GM19023 (cell line): ENCODE results near the gene DTNBP1.

ENCODE experiments used
- ATAC-seq: cut with Tn5 transposase; IDR thresholded peaks from one replicate; pipeline ENCODE4 v1.9.1; 2021; ENCODE audit warnings: mild to moderate bottlenecking, moderate library complexity; ENCODE audit not compliant: unreplicated experiment

The DTNBP1 gene

GRCh38 chr6:15504581-15505350 is 158.1 kb downstream of the DTNBP1 start:
- ATAC-seq: no peak

- ATAC-seq: no peak
These were observed 158.8 kb downstream of the DTNBP1 start for GRCh38 chr6:15504040-15504495.

DNA sequence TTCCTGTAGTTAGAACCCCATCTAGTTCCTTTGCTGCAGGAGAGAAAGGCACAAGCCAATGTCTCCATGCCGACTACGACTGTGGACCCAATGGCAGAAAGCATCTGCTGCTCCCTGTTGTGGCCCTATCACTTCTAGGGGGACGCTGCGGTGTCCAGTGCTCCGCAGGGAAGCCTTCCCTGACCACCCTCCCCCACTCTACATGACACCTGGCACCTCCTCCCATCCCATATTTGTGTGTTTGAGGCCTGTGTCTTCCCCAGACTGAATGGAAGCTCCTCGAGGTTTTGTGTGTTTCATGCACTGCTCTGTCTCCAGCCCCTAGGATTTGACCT is 159.5 kb downstream of the DTNBP1 start:
- ATAC-seq: no peak

GRCh38 chr6:15502446-15503345 is 160.1 kb downstream of the DTNBP1 start:
- ATAC-seq: no peak

- ATAC-seq: no peak
These were observed 160.9 kb downstream of the DTNBP1 start for GRCh38 chr6:15501826-15502445.

- ATAC-seq: no peak
These were observed 161.7 kb downstream of the DTNBP1 start for GRCh38 chr6:15500901-15501825.

- ATAC-seq: no peak
These were observed 162.6 kb downstream of the DTNBP1 start for GRCh38 chr6:15500078-15500740.

GRCh38 chr6:15499591-15499990 is 163.2 kb downstream of the DTNBP1 start:
- no peak for ATAC-seq

DNA sequence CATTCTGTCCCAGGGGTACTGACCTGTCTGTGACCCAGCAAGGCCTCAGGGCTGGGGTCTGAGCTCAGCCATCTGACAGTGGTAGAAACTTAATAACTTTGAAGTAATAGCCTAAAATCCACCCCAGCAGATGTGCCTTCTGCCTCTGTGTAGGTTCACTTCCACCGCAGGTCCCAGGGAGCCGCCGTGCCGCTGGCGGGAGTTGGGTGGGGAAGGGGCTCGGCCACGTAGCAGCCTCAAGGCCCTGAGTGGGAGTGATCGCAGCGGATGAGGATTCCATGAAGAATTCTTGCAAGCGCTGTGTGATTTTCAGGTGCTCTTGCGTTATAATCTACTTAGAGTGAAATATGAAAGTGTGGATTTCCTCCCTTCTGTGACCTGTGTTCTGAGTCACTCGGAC is 163.7 kb downstream of the DTNBP1 start:
- no peak for ATAC-seq

- no peak for ATAC-seq
These were observed 164.2 kb downstream of the DTNBP1 start for GRCh38 chr6:15498640-15499039.

- ATAC-seq: no peak
These were observed 166.3 kb downstream of the DTNBP1 start for GRCh38 chr6:15496345-15497131.

DNA sequence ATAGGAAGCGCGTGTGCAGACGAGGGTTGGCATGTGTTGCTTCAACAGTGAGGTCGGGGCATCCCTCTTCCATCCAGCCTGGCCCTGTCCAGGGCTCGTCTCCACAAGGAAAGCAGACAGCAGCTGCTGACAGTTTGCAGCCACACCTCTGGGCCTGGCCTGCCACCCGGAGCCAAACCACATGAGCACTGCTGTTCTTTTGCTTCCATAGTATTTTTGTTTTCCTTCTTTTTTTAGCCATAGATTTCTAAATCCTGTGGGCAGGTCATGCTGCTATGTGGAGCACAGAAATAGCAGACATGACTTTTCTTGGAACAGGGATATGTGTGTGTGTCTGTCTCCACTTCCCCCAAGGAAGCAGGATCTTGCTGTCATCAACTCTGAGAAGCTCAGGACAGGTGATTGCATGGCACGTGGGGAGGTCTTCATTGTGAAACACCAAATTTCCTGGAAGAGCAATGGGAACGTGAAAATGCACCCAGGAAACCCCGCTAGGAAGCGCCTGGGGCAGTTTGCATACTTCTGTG is 167.4 kb downstream of the DTNBP1 start:
- no peak for ATAC-seq

DNA sequence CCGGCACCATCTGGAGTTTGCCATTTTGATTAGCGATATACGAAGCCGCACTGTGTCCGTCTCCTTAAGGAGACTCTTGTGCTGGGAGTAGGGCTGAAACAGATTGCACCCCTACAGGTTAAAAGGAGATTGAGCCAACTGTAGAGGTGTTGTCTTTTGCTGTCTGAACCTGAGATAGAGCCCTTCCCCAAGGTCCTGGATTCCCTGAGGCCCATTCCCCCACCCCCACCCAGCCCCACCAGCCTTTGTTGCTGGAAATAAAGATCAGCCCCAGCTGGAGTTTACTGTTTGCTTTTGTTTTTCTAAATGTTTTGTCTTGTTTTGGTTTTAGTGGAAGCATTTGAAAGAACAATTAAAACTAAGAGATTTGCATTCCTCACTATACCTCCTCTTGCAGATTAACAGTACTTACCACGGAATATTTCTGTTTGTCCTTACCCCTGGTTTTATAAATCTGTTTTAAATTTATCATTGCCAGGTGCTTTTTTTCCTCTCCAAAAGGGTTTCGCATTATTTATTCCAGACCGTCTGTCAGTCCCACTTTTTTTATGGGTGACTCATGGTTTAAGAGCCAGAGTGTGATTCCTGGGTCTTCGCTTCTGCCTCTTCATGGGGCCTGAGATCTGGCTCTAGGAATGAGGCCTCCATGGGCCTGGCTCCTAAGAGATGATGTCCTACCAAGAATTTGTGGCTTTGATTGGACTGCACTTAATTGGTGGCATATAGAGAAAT is 169.2 kb downstream of the DTNBP1 start:
- ATAC-seq: no peak

GRCh38 chr6:15491986-15492269 is 170.9 kb downstream of the DTNBP1 start:
- ATAC-seq: no peak

GRCh38 chr6:15491255-15491985 is 171.4 kb downstream of the DTNBP1 start:
- no peak for ATAC-seq

GRCh38 chr6:15490242-15491100 is 172.4 kb downstream of the DTNBP1 start:
- no peak for ATAC-seq
